Measurements from ENCODE around the gene NOTCH1.

- TF ChIP-seq, protein P1, sequence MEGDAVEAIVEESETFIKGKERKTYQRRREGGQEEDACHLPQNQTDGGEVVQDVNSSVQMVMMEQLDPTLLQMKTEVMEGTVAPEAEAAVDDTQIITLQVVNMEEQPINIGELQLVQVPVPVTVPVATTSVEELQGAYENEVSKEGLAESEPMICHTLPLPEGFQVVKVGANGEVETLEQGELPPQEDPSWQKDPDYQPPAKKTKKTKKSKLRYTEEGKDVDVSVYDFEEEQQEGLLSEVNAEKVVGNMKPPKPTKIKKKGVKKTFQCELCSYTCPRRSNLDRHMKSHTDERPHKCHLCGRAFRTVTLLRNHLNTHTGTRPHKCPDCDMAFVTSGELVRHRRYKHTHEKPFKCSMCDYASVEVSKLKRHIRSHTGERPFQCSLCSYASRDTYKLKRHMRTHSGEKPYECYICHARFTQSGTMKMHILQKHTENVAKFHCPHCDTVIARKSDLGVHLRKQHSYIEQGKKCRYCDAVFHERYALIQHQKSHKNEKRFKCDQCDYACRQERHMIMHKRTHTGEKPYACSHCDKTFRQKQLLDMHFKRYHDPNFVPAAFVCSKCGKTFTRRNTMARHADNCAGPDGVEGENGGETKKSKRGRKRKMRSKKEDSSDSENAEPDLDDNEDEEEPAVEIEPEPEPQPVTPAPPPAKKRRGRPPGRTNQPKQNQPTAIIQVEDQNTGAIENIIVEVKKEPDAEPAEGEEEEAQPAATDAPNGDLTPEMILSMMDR (IDR thresholded peaks at IDR 0.05; ENCODE audit: borderline replicate concordance, extremely low read depth, low read length, poor library complexity, severe bottlenecking): no peak
- no peak for TF ChIP-seq EZH2 (IDR thresholded peaks at IDR 0.05; ENCODE audit: borderline replicate concordance, low read depth, low read length, severe bottlenecking)
Observed at GRCh38 chr9:136448655-136449054, 97.2 kb downstream of the NOTCH1 start.

All from DND-41 (cell line).